ENCODE measurements around the gene EIPR1. TPM values are rescaled to one million over a fixed set of nuclear protein-coding genes. Genes with fewer than 3 reads are reported as not detected.

Gene EIPR1
- total RNA-seq, 1 experiment from 2014 or later = 27.8 TPM

GRCh38 chr2:3193443-3194330, 183.9 kb downstream of the EIPR1 start:
- H2AK5ac ChIP-seq (ENCODE audit: insufficient read length, low read length) = no peak overlapping the region
- Mint-ChIP-seq H3K9me3 (peaks cover 5 to 6% of the 10 kb centered on the region in 2 experiments; a peak in 4 of 5 replicates), H3K36me3 (ENCODE audit: insufficient read depth in 1 of 3, low read depth in 3 of 3) (peaks cover 14 to 40% (median 25%) of the 10 kb centered on the region in 3 experiments), H3K4me1 (peaks cover 18 to 19% of the 10 kb centered on the region in 2 experiments), H3K27me3 (ENCODE audit: low read depth) (no peaks in the 10 kb centered on the region), H3K27ac (peak overlapping the region in 2 of 3 experiments; percentile 34 to 39; a peak in 1 of 7 replicates), H3K4me3 (no peak overlapping the region)
- H2AFZ ChIP-seq (ENCODE audit: low read length) = no peak overlapping the region
- no peak overlapping the region for H3T11ph ChIP-seq (ENCODE audit: low read length)
- no peaks in the 10 kb centered on the region for H3K79me2 ChIP-seq (ENCODE audit: insufficient read depth, low read length)
- H4K91ac ChIP-seq (ENCODE audit: insufficient read length, low read depth, low read length) = no peak overlapping the region
- H3K27ac ChIP-seq (ENCODE audit: insufficient read length, low read depth, low read length) = no peak overlapping the region
- H3K27me3 ChIP-seq (ENCODE audit: insufficient read depth, low read length) = no peaks in the 10 kb centered on the region
- no peak overlapping the region for H2BK120ac ChIP-seq (ENCODE audit: low read depth, low read length, poor library complexity, severe bottlenecking)
- H3K4me1 ChIP-seq (ENCODE audit: insufficient read depth, low read length) = no peaks in the 10 kb centered on the region
- H2BK20ac ChIP-seq (ENCODE audit: low read depth, low read length, poor library complexity, severe bottlenecking) = no peak overlapping the region
- no peak overlapping the region for H3K23ac ChIP-seq (ENCODE audit: insufficient read length, low read depth, low read length)
- H4K5ac ChIP-seq (ENCODE audit: insufficient read length, low read depth, low read length) = no peak overlapping the region
- no peak overlapping the region for H2BK15ac ChIP-seq (ENCODE audit: low read depth, low read length)
- no peaks in the 10 kb centered on the region for H3K9me3 ChIP-seq (ENCODE audit: control insufficient read depth, low read depth, low read length)
- H3K79me1 ChIP-seq (ENCODE audit: insufficient read depth, low read depth, low read length, poor library complexity, severe bottlenecking) = no peaks in the 10 kb centered on the region
- H4K20me1 ChIP-seq (ENCODE audit: control insufficient read depth, insufficient read depth, insufficient read length) = no peaks in the 10 kb centered on the region
- TF ChIP-seq CTCF (conservative IDR thresholded peaks at IDR 0.05) = no peak
- no peaks in the 10 kb centered on the region for H3K23me2 ChIP-seq (ENCODE audit: insufficient read length, low read depth, low read length, poor library complexity, severe bottlenecking)
- H2BK12ac ChIP-seq (ENCODE audit: insufficient read length, low read depth, low read length) = no peak overlapping the region
- no peak for DNase-seq
- no peak overlapping the region for H3K56ac ChIP-seq (ENCODE audit: insufficient read length, low read depth, low read length)
- no peak overlapping the region for H2BK5ac ChIP-seq (ENCODE audit: insufficient read length, low read length)
- H3K9ac ChIP-seq (ENCODE audit: extremely low read depth, insufficient read length, low read length) = no peak overlapping the region
- WGBS (ENCODE audit: extremely low coverage, insufficient read length, low lambda C conversion rate) = no CpG with 5 or more reads among the region's 20 CpGs
- H3K18ac ChIP-seq (ENCODE audit: insufficient read length, low read depth, low read length) = no peak overlapping the region
- H3K4me2 ChIP-seq (ENCODE audit: insufficient read depth, insufficient read length, low read length) = no peak overlapping the region
- H3K4ac ChIP-seq (ENCODE audit: low read depth, low read length) = no peak overlapping the region
- H4K8ac ChIP-seq (replicated peaks; ENCODE audit: insufficient read length, low read depth, low read length) = no peak overlapping the region
- H3K14ac ChIP-seq (ENCODE audit: insufficient read depth, low read length) = no peak overlapping the region
